Activated B cell treated with CpG ODN at 0.5 μM for 24 hours (primary cell): ENCODE measurements around the gene STX18. TPM values are rescaled to one million over a fixed set of nuclear protein-coding genes. Genes with fewer than 3 reads are reported as not detected.
"Not testable (repeated sequence)": the region's sequence is repeated elsewhere in the genome, so short reads cannot be mapped to it uniquely, and the experiment has no call there.

ENCODE experiments used
- ATAC-seq: fragments of 200-7000 bp; cut with Tn5 transposase; one replicate; pipeline ENCODE4 v1.10.0; 2021; ENCODE audit warnings: low read depth, mild to moderate bottlenecking, moderate library complexity
- CTCF ChIA-PET: fragments of 350-600 bp; sonication (Branson Sonifier 250); formaldehyde crosslinking; loops from one replicate; lab custom pipeline; 2021; ENCODE audit warnings: antibody characterized with exemption; lab: Charles Lee
- POLR2A ChIA-PET: fragments of 350-600 bp; sonication (Branson Sonifier 250); formaldehyde crosslinking; loops from one replicate; lab custom pipeline; 2021; ENCODE audit warnings: antibody characterized with exemption; lab: Charles Lee
- DNase-seq: peaks from one replicate; pipeline ENCODE4 v3.0.0; 2022
- H3K27ac Mint-ChIP-seq: one replicate; pipeline ENCODE4 v1.8.0; 2020; ENCODE audit warnings: mixed read lengths
- H3K27me3 Mint-ChIP-seq: one replicate; pipeline ENCODE4 v1.8.0; 2021; ENCODE audit warnings: mixed read lengths
- H3K36me3 Mint-ChIP-seq: one replicate; pipeline ENCODE4 v1.8.0; 2021; ENCODE audit warnings: low read depth, mixed read lengths
- H3K4me1 Mint-ChIP-seq: one replicate; pipeline ENCODE4 v1.8.0; 2021; ENCODE audit warnings: mixed read lengths
- H3K4me3 Mint-ChIP-seq: one replicate; pipeline ENCODE4 v1.8.0; 2020; ENCODE audit warnings: mild to moderate bottlenecking, mixed read lengths
- H3K9me3 Mint-ChIP-seq: one replicate; pipeline ENCODE4 v1.8.0; 2020; ENCODE audit warnings: mixed read lengths
- CTCF ChIP-seq: fragments of 200-600 bp; IDR thresholded peaks from one replicate; pipeline ENCODE4 v1.8.0; 2022; ENCODE audit warnings: antibody characterized with exemption, mild to moderate bottlenecking
- intact Hi-C: fragments of 100-400 bp; cut with micrococcal nuclease; formaldehyde crosslinking; loops from one replicate; pipeline ENCODE4 v1.15.1; 2024
- total RNA-seq: library from RNA; stranded (reverse); gene quantifications from 2 replicates; pipeline ENCODE4 v1.2.3, GENCODE V29; 2022

STX18 gene
- total RNA-seq, 1 donor from 2014 or later, result 27.1 TPM

DNA sequence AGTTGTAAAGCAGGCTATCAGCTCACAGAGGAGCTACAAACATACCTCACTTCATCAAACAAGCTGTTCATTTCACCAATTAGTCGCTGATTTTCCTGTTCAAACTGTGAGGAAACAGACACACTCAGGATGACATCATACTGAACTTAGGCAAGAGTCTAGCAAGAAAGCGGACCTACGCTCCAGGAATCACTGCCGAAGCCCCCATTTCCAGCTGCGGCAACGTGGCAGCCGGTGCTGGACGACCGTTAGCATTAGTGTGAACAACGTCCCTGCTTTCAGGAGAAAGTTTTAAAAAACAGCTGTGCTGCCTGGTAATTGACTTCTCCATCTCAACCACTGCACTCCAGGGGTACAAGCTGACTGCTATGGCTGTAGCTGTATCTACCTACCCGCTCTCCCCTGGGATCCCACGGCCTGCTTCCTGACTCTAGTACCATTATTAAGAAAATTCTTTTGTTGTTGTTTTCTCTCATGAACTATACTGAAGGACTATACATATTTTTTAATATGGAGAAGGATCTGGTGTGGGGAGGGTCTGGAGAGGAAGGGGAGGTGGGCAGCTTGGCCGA lies 116.6 kb downstream of the STX18 start:
- Mint-ChIP-seq H3K4me3 (no peak overlapping the region), H3K27me3 (no peaks in the 10 kb centered on the region), H3K4me1 (no peaks in the 10 kb centered on the region), H3K36me3 (peaks cover 79% of the 10 kb centered on the region), H3K9me3 (no peaks in the 10 kb centered on the region), H3K27ac (no peak overlapping the region)
- ChIA-PET POLR2A (no interaction called here), CTCF (no interaction called here)
- TF ChIP-seq CTCF, result no peak
- no peak for ATAC-seq
- no peak for DNase-seq
- intact Hi-C loops, result no loop called here

DNA sequence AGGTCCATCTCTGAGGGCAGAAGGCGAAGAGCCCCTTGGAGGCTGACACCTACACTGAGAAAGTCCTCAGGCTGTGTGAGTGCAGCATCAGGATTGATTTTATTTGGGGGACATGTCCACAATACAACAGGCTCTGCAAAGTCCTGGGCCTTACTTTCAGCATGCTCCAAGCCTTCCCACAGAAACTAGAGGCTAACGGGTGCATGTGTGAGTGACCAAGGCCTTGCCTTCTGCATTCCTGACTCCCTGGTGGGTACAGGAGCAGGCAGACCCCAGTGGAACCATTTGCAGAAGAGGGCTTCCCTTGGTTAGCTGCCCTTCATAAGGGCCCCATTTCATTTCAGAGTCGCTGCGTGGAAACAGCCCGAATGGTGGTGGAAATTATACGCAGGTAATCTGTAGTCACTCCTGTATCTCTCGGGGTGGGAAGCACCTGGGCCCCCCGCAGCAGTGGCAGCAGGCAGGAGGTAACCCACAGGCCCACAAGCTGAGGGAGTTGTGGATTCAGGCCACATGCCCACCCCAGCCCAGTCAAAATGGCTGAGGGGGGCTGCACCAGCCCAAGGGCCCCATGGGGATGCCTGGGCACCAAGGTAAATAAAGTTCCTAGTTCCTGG lies 117.2 kb downstream of the STX18 start:
- Mint-ChIP-seq H3K4me1 (no peaks in the 10 kb centered on the region), H3K27ac (no peak overlapping the region), H3K9me3 (no peaks in the 10 kb centered on the region), H3K4me3 (no peak overlapping the region), H3K27me3 (no peaks in the 10 kb centered on the region), H3K36me3 (peaks cover 83% of the 10 kb centered on the region)
- DNase-seq (no peak), ATAC-seq (no peak)
- intact Hi-C loops, result no loop called here
- no peak for TF ChIP-seq CTCF
- CTCF ChIA-PET, result no interaction called here
- POLR2A ChIA-PET, result no interaction called here

DNA sequence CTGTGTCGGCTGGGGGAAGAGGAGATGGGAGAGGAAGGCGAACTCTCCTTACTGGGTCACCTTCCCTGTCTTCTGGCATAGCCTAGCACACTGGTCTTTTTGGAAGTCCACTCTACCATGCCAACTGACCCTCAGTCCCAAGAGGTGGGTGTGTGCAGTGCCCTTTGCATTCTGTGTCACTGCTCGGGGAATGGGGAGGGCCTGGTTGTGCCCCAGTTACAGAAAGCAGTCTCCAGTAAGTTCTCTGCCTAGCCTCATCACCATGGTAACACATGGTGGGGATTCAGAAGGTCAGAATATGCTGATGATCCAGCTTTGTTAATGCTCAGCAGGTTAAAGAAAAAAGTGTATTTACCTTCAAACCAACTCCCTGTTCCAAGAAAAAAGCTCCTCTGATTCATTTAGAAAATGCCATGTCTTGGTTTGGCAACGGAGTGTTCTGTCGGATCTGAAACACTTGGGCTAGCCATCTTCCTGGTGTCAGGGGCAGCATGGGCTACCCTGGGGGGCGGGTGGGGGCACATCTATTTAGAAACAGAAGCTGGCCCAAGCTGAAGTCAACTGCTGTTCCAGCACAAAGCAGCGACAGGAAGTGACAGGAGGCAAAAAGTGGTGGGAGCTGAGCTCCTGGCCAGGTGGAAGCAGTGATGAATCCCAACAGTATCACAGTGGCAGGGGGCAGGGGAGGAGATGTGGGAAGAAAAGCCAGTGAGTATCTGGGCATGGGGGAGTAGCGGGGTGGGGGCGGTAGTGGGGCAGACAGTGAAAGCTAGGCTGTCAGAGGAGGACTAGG lies 117.9 kb downstream of the STX18 start:
- CTCF ChIA-PET, result no interaction called here
- Mint-ChIP-seq H3K36me3 (peaks cover 84% of the 10 kb centered on the region), H3K27me3 (no peaks in the 10 kb centered on the region), H3K4me3 (no peak overlapping the region), H3K4me1 (no peaks in the 10 kb centered on the region), H3K9me3 (no peaks in the 10 kb centered on the region), H3K27ac (no peak overlapping the region)
- no peak for TF ChIP-seq CTCF
- DNase-seq (no peak), ATAC-seq (no peak)
- intact Hi-C loops, result no loop called here
- POLR2A ChIA-PET, result no interaction called here

DNA sequence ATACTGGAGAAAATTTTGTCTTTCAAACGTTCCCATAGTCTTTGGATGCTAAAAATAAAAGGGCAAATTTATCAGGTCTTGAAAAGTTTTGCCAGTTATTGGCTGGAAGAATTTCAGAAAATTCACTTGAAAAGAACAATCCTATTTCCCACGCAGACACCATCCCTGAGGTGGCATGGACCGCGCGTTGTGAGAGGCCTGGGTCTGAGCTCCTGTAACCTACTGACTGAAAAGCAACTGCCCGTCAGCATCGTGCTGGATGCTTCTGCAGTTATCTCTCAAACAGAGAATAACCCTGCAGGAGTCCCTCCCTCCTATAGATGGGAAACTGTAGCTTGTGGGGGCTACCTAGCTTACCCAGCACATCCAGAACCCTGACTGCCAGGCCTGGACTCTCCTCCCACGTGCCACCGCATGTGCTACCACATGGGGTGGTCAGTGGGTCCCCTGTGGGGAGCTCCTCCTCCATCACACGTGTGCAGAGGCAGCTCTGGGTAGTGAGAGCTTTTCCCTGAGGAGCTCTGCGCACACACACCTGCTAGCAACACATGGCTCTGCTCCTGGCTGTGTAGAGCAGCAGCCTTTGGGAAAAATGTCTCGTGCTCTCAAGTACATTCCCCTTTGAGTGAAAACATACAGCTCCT lies 118.9 kb downstream of the STX18 start:
- no peak for ATAC-seq
- no peak for DNase-seq
- H3K27ac Mint-ChIP-seq, result no peak overlapping the region

DNA sequence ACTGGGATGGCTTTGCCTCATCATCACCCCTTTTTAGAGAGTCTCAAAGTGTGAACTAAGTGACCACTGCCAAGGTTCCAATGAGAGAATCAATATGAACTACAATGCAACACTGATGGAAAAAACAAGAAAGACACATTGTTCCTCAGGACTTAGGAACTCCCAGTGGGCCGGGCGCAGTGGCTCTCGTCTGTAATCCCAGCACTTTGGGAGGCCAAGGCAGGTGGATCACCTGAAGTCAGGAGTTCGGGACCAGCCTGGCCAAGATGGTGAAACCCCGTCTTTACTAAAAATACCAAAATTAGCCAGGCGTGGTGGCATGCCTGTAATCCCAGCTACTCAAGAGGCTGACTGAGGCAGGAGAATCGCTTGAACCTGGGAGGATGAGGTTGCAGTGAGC lies 119.7 kb downstream of the STX18 start:
- intact Hi-C loops, H3K27ac Mint-ChIP-seq, DNase-seq, POLR2A ChIA-PET, H3K27me3 Mint-ChIP-seq, H3K4me1 Mint-ChIP-seq, ATAC-seq, CTCF ChIA-PET, H3K9me3 Mint-ChIP-seq, H3K4me3 Mint-ChIP-seq: not testable (repeated sequence)
- peaks cover 84% of the 10 kb centered on the region for H3K36me3 Mint-ChIP-seq

More for the DNA sequence above, 118.9 kb downstream of the STX18 start:
- TF ChIP-seq CTCF, result no peak
- H3K27me3 Mint-ChIP-seq, result no peaks in the 10 kb centered on the region
- CTCF ChIA-PET, result no interaction called here
- H3K4me3 Mint-ChIP-seq, result no peak overlapping the region
- H3K9me3 Mint-ChIP-seq, result no peaks in the 10 kb centered on the region
- H3K4me1 Mint-ChIP-seq, result no peaks in the 10 kb centered on the region
- POLR2A ChIA-PET, result no interaction called here
- peaks cover 84% of the 10 kb centered on the region for H3K36me3 Mint-ChIP-seq
- intact Hi-C loops, result no loop called here
